ENCODE data around the gene SF3B4.

- TF ChIP-seq, protein P1, sequence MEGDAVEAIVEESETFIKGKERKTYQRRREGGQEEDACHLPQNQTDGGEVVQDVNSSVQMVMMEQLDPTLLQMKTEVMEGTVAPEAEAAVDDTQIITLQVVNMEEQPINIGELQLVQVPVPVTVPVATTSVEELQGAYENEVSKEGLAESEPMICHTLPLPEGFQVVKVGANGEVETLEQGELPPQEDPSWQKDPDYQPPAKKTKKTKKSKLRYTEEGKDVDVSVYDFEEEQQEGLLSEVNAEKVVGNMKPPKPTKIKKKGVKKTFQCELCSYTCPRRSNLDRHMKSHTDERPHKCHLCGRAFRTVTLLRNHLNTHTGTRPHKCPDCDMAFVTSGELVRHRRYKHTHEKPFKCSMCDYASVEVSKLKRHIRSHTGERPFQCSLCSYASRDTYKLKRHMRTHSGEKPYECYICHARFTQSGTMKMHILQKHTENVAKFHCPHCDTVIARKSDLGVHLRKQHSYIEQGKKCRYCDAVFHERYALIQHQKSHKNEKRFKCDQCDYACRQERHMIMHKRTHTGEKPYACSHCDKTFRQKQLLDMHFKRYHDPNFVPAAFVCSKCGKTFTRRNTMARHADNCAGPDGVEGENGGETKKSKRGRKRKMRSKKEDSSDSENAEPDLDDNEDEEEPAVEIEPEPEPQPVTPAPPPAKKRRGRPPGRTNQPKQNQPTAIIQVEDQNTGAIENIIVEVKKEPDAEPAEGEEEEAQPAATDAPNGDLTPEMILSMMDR (conservative IDR thresholded peaks at IDR 0.05; ENCODE audit: low read depth, low read length) = no peak
- no peak for TF ChIP-seq NFE2L2 (IDR thresholded peaks at IDR 0.05; ENCODE audit: low read depth, low read length)
- no peak for TF ChIP-seq POLR2A (IDR thresholded peaks at IDR 0.05; ENCODE audit: low read depth, low read length)
These were observed 15.3 kb upstream of the SF3B4 start for GRCh38 chr1:149942885-149943284.
